GM19468 (cell line): Measurements from ENCODE around the gene MCU.

Experiments used
- ATAC-seq: cut with Tn5 transposase; IDR thresholded peaks from one replicate; pipeline ENCODE4 v1.9.1; 2021; ENCODE audit warnings: mild to moderate bottlenecking, moderate library complexity, moderate number of reproducible peaks; ENCODE audit not compliant: unreplicated experiment; ENCODE audit errors: extremely low read depth

Gene MCU

DNA sequence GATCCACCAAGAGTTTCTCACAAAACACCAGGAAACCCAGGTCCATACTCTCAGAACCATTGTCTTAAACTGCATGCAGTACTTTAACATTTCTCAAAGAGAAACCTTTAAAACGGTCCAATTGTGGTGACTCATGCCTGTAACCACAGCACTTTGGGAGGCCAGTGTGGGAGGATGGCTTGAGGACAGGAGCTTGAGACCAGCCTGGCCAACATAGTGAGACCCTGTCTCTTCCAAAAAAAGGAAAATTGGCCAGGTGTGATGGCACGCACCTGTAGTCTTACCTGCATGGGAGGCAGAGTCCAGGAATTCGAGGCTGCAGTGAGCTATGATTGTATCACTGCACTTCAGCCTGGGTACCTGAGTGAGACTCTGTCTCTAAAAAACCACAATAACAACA is 104.1 kb downstream of the MCU start:
- ATAC-seq = no peak

DNA sequence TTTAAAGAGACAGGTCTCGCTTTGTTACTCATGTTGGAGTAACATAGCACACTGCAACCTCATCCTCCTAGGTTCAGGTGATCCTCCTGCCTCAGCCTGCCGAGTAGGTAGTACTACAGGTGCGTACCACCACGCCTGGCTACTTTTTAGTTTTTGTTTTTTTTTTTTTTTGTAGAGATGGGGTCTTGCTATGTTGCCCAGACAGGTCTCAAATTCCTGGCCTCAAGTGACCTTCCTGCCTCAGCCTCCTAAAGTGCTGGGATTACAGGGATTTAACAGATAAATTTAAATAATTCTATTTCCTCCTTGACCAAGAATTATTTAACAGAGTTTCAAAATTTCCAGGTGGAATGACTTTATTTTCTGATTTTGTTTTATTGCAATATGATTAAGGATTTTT is 104.6 kb downstream of the MCU start:
- no peak for ATAC-seq

- ATAC-seq = no peak
These were observed 108.2 kb downstream of the MCU start for GRCh38 chr10:72800000-72800740.

GRCh38 chr10:72800741-72801092 is 108.8 kb downstream of the MCU start:
- ATAC-seq = no peak

DNA sequence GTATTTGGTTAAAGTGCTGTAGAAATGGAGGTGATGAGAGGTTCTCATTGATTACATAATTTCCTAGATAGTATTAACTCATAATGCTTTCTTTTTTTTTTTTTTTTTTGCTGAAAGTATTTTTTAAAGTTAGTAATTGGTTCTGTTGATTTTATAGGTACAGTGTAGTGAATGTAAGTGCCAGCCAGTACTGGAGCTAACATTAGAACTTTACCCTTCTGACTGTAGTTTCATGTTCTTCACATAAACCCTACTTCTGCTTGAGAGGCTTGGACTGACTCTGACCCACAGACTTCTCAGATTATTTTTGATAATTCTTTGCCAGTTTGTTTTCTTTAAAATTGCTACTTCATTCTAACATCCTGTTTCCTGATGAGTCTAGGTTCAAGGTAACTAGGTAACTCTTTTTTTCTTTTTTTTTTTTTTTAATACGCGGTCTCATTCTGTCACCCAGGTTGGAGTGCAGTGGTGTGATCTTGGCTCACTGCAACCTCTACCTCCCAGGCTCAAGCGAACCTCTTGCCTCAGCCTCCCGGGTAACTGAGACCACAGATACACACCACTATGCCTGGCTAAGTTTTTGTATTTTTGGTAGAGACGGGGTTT is 109.4 kb downstream of the MCU start:
- ATAC-seq = no peak

DNA sequence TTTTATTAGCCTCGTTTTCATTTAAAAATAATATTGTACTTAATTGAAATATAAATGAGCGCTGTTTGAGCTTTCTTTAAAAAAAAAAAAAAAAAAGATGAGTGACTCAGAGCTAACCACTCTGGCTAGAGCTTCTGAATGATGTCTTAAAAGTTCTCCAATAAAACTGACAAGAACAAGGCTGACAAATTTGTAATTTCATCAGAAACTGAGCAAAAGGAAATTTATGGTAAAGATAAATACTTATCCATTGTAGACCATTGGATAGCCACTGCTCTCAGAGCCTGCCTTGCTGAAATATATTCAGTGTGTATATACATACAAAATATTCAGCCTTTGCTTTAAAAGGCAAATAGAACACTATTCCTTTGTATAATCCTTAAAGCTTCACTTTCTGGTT is 110.4 kb downstream of the MCU start:
- no peak for ATAC-seq

DNA sequence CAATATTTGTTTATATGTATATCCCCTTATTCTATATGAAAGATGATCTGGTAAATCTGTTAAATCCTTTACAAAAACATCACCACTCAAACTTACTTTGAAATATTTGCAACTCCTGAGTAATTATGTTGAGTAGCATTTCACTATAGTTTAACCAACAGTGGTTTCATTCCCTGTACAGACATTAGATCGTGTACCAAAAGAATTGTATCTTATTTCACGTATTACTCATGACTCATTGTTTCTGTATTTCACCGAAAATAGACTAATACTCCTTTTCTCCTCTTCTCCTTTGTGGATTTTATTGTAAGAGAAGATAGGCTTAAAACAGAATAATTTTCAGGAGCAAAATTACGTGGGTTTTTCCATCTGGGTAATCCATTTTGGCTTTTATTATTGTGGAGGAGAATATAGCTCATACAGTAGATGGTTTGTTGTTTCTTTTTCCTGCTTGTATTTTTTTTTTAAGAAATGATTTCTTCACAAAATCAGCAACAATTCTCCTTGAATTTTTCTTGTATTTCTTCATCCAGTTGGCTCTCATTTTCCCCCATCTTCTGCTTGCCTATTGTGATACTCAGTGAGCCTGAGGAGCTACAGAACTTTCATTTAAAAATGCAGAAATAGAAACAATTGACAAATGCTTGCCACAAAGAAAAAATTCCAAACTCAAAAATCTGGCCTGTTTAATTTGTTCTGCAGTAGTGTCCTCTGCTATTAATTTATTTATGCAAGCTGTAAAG is 111.0 kb downstream of the MCU start:
- ATAC-seq = no peak

GRCh38 chr10:72808001-72808400 is 116.1 kb downstream of the MCU start:
- no peak for ATAC-seq

DNA sequence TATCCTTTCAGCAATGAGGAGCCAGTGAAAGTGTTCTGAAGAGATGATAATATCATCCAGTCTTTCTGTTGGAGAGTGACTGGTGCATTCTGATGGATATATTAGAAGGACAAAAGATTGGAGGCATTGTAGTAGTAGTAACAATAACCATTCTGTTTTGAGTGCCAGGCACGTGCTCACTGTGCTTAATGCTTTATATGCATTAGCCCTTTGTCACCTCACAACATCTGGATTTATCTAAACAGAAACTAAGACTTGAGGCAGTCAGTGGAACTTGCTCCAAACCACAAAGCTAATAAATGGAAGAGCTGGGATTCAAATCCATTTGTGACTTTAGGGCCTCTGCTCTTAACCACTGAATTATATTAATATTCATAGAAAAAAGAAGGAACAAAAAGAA is 117.1 kb downstream of the MCU start:
- ATAC-seq = no peak

GRCh38 chr10:72810976-72811375 is 119.0 kb downstream of the MCU start:
- no peak for ATAC-seq

DNA sequence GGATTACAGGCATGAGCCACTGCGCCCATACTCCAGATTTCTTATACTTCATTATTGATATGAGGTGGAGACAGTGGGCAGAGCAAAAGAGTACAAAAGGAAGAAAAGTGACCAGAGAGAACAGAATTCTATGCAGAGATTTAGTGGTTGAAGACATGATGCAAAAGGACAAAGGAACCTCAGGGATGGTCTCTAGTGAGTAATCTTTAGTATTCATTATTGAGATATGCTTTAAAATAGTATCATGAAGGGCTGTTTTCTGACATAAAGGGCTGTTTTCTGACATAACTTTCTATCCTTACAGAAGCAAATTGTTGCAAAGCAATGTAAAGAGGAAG is 120.4 kb downstream of the MCU start:
- no peak for ATAC-seq

DNA sequence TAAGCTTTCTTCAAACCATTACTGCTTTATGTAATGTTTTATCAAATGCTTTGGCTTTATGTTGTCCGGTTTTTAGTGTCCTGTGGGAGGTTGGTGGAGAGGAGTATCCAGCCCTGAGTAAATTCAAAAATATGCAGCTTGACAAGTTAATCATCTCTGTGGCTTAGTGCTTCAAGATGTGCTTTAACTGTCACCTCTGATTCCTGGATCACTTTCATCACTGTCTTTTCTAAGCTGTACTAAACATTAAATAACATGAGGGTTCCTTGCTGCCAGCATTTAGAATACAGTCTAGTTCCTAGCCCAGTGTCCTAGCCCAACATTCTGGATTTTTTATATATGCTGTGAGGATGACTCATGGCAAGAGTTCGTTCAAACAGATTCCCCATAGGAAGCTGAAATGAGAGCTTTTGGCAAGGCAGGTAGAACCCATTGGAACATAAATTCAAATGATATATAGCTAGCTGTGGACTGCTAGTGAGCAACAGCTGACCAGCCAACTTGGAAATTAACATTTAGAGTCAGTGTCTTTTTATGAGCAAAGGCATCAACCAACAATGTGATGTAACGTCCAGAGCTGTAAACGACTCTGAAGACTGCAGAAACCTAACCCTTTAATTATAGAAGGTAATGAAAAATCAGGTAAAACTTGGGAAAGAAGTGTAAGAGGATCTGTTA is 120.9 kb downstream of the MCU start:
- ATAC-seq = no peak

GRCh38 chr10:72814099-72814790 is 122.3 kb downstream of the MCU start:
- ATAC-seq = no peak

DNA sequence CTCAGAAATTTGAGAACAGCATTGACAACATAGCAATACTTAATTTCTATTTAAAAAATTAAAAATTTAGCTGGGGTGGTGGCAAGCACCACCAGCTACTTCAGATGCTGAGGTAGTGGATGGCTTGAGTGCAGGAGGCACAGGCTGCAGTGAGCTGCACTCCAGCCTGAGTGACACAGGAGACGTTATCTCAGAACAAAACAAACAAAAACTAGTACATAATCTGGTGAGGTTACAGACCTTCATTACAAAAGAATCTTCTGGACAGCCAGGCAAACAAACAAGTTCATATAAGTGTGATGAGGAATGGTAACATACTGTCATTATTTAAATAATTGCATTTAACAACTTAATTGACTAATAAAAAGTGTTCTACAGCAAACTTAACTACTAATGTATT is 124.6 kb downstream of the MCU start:
- no peak for ATAC-seq

- ATAC-seq = no peak
These were observed 126.1 kb downstream of the MCU start for GRCh38 chr10:72818076-72818475.

GRCh38 chr10:72819053-72819452 is 127.1 kb downstream of the MCU start:
- no peak for ATAC-seq

- ATAC-seq = no peak
These were observed 129.7 kb downstream of the MCU start for GRCh38 chr10:72821606-72822005.

GRCh38 chr10:72822342-72822986 is 130.5 kb downstream of the MCU start:
- no peak for ATAC-seq

DNA sequence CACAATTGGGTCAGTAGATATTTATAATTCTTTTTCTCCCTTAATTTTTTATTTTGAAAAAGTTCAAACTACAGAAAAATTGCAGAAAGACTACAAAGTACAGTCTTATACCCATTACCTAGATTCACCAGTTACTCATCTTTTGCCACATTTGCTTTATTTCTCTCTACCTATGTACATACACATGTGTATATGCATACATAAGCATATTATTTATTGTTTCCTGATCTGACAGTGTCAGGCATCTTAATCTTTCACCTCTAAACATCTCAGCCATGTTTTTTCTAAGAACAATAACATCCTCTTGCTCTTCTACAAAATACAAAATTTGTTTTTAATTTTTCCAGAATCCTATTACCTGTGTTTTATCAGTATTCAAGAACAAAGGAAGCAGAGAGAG is 133.2 kb downstream of the MCU start:
- no peak for ATAC-seq

GRCh38 chr10:72826346-72826745 is 134.4 kb downstream of the MCU start:
- no peak for ATAC-seq
